HG03025 (cell line): ENCODE data around the gene SH2B3.
"Not testable (repeated sequence)": the region's sequence is repeated elsewhere in the genome, so short reads cannot be mapped to it uniquely, and the experiment has no call there.

ENCODE experiments used
- ATAC-seq: cut with Tn5 transposase; IDR thresholded peaks from one replicate; pipeline ENCODE4 v1.9.1; 2021; ENCODE audit warnings: mild to moderate bottlenecking, moderate library complexity; ENCODE audit not compliant: unreplicated experiment, low FRiP score

SH2B3 gene

DNA sequence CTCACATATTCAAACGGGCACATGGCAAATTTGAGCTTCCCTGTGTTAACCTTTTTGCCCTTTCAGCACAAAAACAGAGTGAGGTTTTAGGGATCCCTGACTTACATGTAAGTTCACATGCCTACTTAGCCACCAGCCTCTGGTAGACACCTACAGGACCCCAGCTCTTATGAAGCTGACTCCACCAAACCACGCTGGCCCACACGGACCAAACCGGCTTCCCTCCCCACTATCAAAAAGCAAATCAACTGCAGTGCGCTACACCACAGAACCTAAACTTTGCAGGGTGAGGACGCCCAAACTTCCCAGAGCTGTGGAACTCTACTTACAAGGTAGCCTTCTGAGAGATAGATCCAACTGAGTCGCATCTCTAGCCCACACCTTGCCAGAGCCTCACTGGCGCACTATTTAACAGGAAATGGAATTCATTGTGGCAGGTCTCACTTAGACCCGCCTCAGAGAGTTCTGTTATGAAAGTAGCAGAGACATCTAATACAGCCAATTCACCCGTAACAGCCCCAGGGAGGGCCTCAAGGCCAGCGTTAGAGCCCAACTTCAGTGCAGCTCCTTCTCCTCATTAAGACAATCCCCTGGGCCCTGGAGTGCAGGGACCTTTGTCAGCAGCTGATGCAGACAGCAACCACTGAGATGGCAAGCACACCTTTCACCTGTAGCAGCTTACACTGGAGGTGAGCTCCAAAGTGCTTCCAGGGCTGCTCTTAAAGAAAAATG is 49.2 kb downstream of the SH2B3 start:
- ATAC-seq: no peak

- ATAC-seq: no peak
These were observed 50.0 kb downstream of the SH2B3 start for GRCh38 chr12:111455448-111456320.

DNA sequence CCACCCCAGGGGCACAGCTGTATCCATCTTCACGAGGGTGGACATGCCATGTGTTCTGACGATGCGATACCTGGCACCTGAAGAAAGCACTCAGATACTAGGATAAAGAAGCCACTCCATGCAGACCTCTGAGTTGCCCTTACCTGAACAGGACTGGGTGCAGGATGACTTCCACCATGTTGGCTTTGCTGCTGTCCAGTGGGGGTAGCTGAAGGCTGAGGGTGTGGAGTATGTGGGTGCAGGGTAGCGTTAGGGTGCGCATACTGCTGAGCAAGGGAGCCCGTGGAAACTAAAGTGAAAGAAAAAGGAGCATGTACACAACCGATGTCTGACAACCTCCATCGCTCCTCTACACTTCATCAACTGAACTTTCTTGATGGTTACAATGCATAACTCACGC is 51.3 kb downstream of the SH2B3 start:
- ATAC-seq: no peak

DNA sequence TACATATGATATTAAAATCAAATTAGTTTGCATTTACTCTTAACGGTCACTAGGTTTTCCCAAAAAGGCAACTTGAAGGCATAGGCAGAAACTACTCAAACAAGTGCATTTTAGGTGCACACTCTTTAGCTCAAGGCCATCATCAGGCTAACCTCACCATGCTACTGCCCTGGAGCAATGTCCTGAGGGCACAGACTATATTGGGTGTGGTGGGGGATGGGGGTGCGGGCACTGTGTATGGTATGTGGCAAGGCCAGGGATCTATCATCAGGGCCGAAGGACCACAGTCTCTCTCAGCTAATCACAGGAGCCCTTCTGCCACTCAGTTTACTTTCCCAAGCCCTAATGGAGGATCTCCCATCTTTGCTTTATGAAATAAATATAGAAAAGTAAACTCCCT is 51.9 kb downstream of the SH2B3 start:
- no peak for ATAC-seq

GRCh38 chr12:111458546-111459172 is 52.9 kb downstream of the SH2B3 start:
- ATAC-seq: no peak

- not testable (repeated sequence) for ATAC-seq
These were observed 54.4 kb downstream of the SH2B3 start for GRCh38 chr12:111460111-111460510.

DNA sequence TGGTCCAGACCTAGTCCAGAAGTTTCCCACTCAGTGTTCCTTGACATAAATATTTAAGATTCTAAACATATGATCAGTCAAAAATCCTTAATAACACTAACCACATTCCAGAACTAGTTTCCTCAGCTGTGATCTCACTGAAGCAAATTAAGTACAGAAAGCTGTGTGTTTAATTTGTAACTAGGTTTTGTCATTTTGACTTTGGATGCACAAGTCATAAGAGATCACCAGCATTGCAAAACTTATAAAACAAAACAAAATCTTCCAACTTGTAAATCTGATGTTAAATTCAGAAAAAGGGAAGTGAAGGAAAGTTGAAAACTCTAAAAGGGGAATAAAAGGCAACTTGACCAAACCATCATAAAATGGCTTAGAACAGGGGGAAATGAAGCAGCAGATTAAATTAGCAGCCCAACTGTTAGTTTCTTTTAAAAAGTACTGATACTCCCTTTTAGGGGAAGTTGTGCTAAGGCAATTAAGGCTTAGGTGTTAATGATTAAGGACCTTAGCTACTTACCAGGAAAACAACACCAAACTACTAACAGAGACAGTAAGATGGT is 56.6 kb downstream of the SH2B3 start:
- ATAC-seq: no peak

GRCh38 chr12:111467092-111467856 is 61.6 kb downstream of the SH2B3 start:
- ATAC-seq: no peak

GRCh38 chr12:111467857-111468241 is 62.1 kb downstream of the SH2B3 start:
- ATAC-seq: no peak

DNA sequence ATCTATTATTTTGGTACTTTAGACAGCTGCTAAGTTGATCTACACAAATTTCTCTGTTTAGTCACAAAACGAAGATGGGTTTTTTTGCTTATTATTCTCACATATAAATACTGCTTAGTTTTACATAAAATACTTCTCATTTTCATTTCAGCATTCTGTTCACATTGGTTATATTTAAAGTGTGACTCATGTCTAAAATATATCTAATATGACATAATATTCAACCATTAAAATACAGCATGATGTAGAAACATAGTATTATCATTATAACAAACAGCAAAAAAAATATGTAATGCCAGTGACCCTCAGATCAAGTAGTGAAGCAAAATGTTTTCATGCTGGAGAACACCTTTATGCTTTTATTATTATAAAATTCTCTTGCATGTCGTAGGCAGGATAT is 63.7 kb downstream of the SH2B3 start:
- ATAC-seq: no peak

DNA sequence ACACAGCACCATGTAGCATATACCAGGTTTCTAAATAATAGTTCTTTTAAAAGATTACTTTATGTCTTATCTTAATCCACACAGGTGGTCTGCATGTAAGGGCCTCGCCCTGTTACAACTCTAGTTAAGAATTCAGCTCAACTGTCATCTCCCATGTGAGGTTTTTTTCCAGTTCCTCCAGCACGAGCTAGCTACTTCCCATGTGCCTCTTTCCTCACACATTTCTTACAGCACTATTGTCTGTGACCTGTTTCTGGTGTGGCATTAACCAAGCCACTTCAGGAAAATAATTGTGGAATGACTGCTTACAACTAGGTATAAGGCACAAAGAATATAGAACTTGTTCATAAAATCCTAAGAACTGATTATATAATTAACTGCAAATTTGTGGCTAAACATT is 65.5 kb downstream of the SH2B3 start:
- no peak for ATAC-seq

- ATAC-seq: no peak
These were observed 76.7 kb downstream of the SH2B3 start for GRCh38 chr12:111482462-111482861.

DNA sequence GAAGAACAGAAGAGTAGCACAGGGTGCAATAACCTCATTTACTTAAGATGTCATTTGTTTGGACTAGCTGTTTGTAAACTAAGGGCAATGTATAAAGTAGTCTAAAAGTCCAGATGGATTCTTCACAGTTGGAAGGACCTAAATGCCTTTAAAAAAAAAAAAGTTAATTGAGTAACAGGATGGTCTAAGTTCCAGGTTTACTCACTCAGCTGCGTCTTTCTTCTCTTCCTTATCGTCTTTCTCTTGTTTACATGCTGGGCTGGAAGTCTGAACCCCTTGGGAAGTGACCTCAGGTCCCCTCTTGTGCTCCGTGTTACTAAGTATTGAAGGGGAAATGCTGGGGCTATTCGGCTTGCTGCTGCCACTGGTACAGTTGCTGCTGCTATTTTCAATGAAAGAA is 82.5 kb downstream of the SH2B3 start:
- no peak for ATAC-seq

- ATAC-seq: no peak
These were observed 83.1 kb downstream of the SH2B3 start for GRCh38 chr12:111488798-111489197.

DNA sequence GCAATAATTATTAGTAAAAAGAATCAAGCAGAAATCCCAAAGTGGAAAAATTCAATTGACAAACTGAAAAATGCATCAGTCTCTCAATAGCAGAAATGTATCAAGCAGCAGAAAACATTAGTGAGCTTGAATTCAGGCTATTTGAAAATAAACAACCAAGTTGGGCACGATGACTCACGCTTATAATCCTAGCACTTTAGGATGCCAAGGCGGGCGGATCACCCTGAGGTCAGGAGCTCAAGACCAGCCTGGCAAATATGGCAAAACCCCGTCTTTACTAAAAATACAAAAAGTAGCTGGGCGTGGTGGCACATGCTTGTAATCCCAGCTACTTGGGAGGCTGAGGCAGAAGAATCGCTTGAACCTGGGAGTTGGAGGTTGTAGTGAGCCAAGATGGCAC is 87.3 kb downstream of the SH2B3 start:
- ATAC-seq: not testable (repeated sequence)

GRCh38 chr12:111494676-111495075 is 89.0 kb downstream of the SH2B3 start:
- no peak for ATAC-seq
